Stomach (tissue), 9 donors: Measurements from ENCODE around the gene ADAMTSL4. TPM values are rescaled to one million over a fixed set of nuclear protein-coding genes. Genes with fewer than 3 reads are reported as not detected.

Experiments used
- DNase-seq, 2 donors: peaks; one replicate each; pipeline versions ENCODE4 v3.0.0 to v3.0.0-alpha.2; 2013 to 2019
- H3K27ac ChIP-seq, 5 donors: fragments of 200-600 bp in 4 of 5; sonication (generic) in 4 of 5; one replicate each; pipeline ENCODE4 v1.5.1; 2013 to 2019; ENCODE audit warnings: mild to moderate bottlenecking in 1 of 5, moderate library complexity in 1 of 5
- H3K27me3 ChIP-seq, 3 donors: fragments of 200-600 bp; sonication (generic); one replicate each; pipeline ENCODE4 v1.5.1; 2017 to 2019; ENCODE audit warnings: mixed run types in 1 of 3
- H3K36me3 ChIP-seq, 4 donors: fragments of 200-600 bp; sonication (generic); 1 replicate in 3 of 4; 2 replicates in 1 of 4; pipeline ENCODE4 v1.5.1; 2016 to 2019
- H3K4me1 ChIP-seq, 4 donors: fragments of 200-600 bp; sonication (generic); one replicate each; pipeline ENCODE4 v1.5.1; 2016 to 2019
- H3K4me3 ChIP-seq, 4 donors: fragments of 200-600 bp; sonication (generic) in 3 of 4; one replicate each; pipeline ENCODE4 v1.5.1; 2016 to 2019; ENCODE audit warnings: mild to moderate bottlenecking in 1 of 4
- H3K9me3 ChIP-seq, 4 donors: fragments of 200-600 bp; sonication (generic); one replicate each; pipeline ENCODE4 v1.5.1; 2016 to 2019
- CTCF ChIP-seq, 7 experiments: fragments of 450-650 bp in 4 of 7; fragments of 200-600 bp in 3 of 7; sonication (generic) in 3 of 7; IDR thresholded peaks; one replicate each; pipeline ENCODE4 v1.5.1; 2016 to 2019; ENCODE audit warnings: antibody characterized with exemption in 7 of 7, control low read depth in 2 of 7, mild to moderate bottlenecking in 1 of 7
- EP300 ChIP-seq: sonication (generic); formaldehyde crosslinking; IDR thresholded peaks from one replicate; pipeline ENCODE4 v1.6.1; 2017; ENCODE audit warnings: antibody characterized with exemption
- POLR2A ChIP-seq, 4 donors: fragments of 450-650 bp; IDR thresholded peaks; one replicate each; pipeline ENCODE4 v1.6.1; 2016; ENCODE audit warnings: antibody characterized with exemption in 4 of 4, control low read depth in 2 of 4, mild to moderate bottlenecking in 1 of 4, moderate library complexity in 1 of 4
- POLR2AphosphoS5 ChIP-seq, 3 donors: sonication (generic); formaldehyde crosslinking; IDR thresholded peaks; one replicate each; pipeline ENCODE4 v1.6.1; 2016; ENCODE audit warnings: antibody characterized with exemption in 3 of 3
- WGBS, 5 donors: extraction: QIAGEN DNeasy Blood & Tissue Kit in 3 of 5; methylation state at CpG; one replicate each; pipeline versions ENCODE4 v1.1.5 to v1.1.7; 2013 to 2018; 5-methylcytosine and 5-hydroxymethylcytosine counted together
- intact Hi-C: fragments of 100-400 bp; cut with DNase I; formaldehyde crosslinking; loops from one replicate; pipeline ENCODE4 v1.15.1; 2023; ENCODE audit warnings: low total_unique reads
- polyA plus RNA-seq, 3 donors: library from polyadenylated mRNA; stranded (reverse); fragments of 200-250 nt; gene quantifications; one replicate each; pipeline ENCODE4 v1.2.3, GENCODE V29; 2013
- total RNA-seq, 5 donors: library from RNA; depleted of rRNA; stranded (reverse); fragments of >200 nt; gene quantifications; one replicate each; pipeline versions ENCODE4 v1.1.0 to v1.2.3, GENCODE V29; 2014 to 2016
- donor health status: healthy with polysubstance abuse.
- donor health status: Bipolar disorder and iron deficiency.
- donor health status: healthy.

Gene ADAMTSL4
- total and polyA plus RNA-seq, 8 donors: 4.9 to 54.2 (median 10.2) TPM

DNA sequence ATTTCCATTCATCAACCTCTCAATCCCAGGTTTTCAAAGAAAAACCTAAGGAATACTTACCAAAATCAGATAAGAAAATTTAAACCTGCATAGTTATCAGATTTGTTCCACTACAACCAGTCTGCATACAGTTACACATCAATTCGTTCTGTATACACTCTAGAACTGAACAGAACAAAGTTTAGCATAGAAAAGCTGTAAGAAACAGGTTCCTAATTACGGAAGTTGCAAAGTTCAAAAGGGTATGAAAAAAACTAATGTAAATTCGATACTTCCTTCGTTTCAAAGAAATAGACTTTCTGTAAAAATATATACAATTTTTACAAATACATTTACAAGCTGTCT is 27.1 kb downstream of the ADAMTSL4 start:
- intact Hi-C loops: no loop called here
- Histone ChIP-seq H3K4me3 (peak overlapping the region; percentile 74 to 99 (median 88)), H3K27me3 (no peaks in the 10 kb centered on the region), H3K4me1 (peaks cover 52 to 67% (median 55%) of the 10 kb centered on the region in 4 donors), H3K9me3 (no peaks in the 10 kb centered on the region), H3K36me3 (peaks cover 55 to 64% (median 63%) of the 10 kb centered on the region in 4 donors), H3K27ac (peak overlapping the region in 4 of 5 donors; percentile 94 to 100 (median 100))
- no peak for TF ChIP-seq CTCF (IDR thresholded peaks at IDR 0.05)
- TF ChIP-seq POLR2AphosphoS5 (IDR thresholded peaks at IDR 0.05): no peak
- no peak for TF ChIP-seq POLR2A (IDR thresholded peaks at IDR 0.05)
- no peak for TF ChIP-seq EP300
- peak in 1 of 2 donors; percentile 9 for DNase-seq
- WGBS, 5 donors: 0 to 2% (median 1%) methylated on average over 4 of the region's 4 CpGs

GRCh38 chr1:150576794-150577556 is 27.8 kb downstream of the ADAMTSL4 start:
- no peaks in the 10 kb centered on the region for H3K27me3 ChIP-seq
- TF ChIP-seq POLR2A (IDR thresholded peaks at IDR 0.05) (no peak), CTCF (IDR thresholded peaks at IDR 0.05) (no peak), POLR2AphosphoS5 (IDR thresholded peaks at IDR 0.05) (peak in 1 of 3 donors; percentile 12), EP300 (no peak)
- peaks cover 45 to 66% (median 49%) of the 10 kb centered on the region in 4 donors for H3K4me1 ChIP-seq
- peak overlapping the region; percentile 74 to 99 (median 88) for H3K4me3 ChIP-seq
- peak in 1 of 2 donors; percentile 68 for DNase-seq
- no peaks in the 10 kb centered on the region for H3K9me3 ChIP-seq
- intact Hi-C loops: no loop called here
- H3K36me3 ChIP-seq: peaks cover 54 to 58% (median 57%) of the 10 kb centered on the region in 4 donors
- H3K27ac ChIP-seq: peak overlapping the region; percentile 71 to 100 (median 100)
- 0 to 8% (median 4%) methylated on average over 2 of the region's 2 CpGs for WGBS, 5 donors

GRCh38 chr1:150577557-150578271 is 28.5 kb downstream of the ADAMTSL4 start:
- peaks cover 49 to 53% (median 51%) of the 10 kb centered on the region in 4 donors for H3K36me3 ChIP-seq
- H3K9me3 ChIP-seq: no peaks in the 10 kb centered on the region
- WGBS, 5 donors: 0 to 2% (median 1%) methylated on average over 11 of the region's 11 CpGs
- no peaks in the 10 kb centered on the region for H3K27me3 ChIP-seq
- TF ChIP-seq CTCF (IDR thresholded peaks at IDR 0.05) (no peak), POLR2AphosphoS5 (IDR thresholded peaks at IDR 0.05) (peak; percentile 23 to 54 (median 49)), POLR2A (IDR thresholded peaks at IDR 0.05) (no peak), EP300 (no peak)
- intact Hi-C loops: no loop called here
- H3K4me3 ChIP-seq: peak overlapping the region; percentile 74 to 99 (median 88)
- H3K4me1 ChIP-seq: peaks cover 38 to 59% (median 42%) of the 10 kb centered on the region in 4 donors
- H3K27ac ChIP-seq: peak overlapping the region; percentile 94 to 100 (median 100)
- peak in 1 of 2 donors; percentile 74 for DNase-seq

- peak in 1 of 2 donors; percentile 92 for DNase-seq
- 0 to 1% (median 0%) methylated on average over 39 to 50 of the region's 50 CpGs for WGBS, 5 donors
- Histone ChIP-seq H3K27ac (peak overlapping the region; percentile 94 to 100 (median 100)), H3K4me3 (peak overlapping the region; percentile 74 to 99 (median 88)), H3K4me1 (peaks cover 30 to 51% (median 34%) of the 10 kb centered on the region in 4 donors), H3K36me3 (peaks cover 41 to 45% (median 43%) of the 10 kb centered on the region in 4 donors), H3K9me3 (no peaks in the 10 kb centered on the region), H3K27me3 (no peaks in the 10 kb centered on the region)
- TF ChIP-seq POLR2A (IDR thresholded peaks at IDR 0.05) (no peak), POLR2AphosphoS5 (IDR thresholded peaks at IDR 0.05) (peak; percentile 76 to 91 (median 84)), EP300 (no peak)
- intact Hi-C loops: no loop called here
Observed at GRCh38 chr1:150578272-150579109, 29.3 kb downstream of the ADAMTSL4 start.
